WTC11 (cell line): ENCODE results near the gene NDUFB10.

Source experiments
- CTCF ChIP-seq: fragments of 200-600 bp; IDR thresholded peaks from 2 replicates; pipeline ENCODE4 v1.8.0; 2022; ENCODE audit warnings: antibody characterized with exemption
- E2F1 ChIP-seq: sonication (generic); formaldehyde crosslinking; IDR thresholded peaks from 2 replicates; pipeline ENCODE4 v1.8.0; 2022; ENCODE audit warnings: mild to moderate bottlenecking, missing genetic modification reagents
- E2F5 ChIP-seq: sonication (generic); formaldehyde crosslinking; IDR thresholded peaks from 2 replicates; pipeline ENCODE4 v1.8.1; 2022; ENCODE audit warnings: mild to moderate bottlenecking, moderate library complexity, missing genetic modification reagents
- KAT7 ChIP-seq: sonication (generic); formaldehyde crosslinking; IDR thresholded peaks from 2 replicates; pipeline ENCODE4 v1.8.1; 2023; ENCODE audit warnings: missing genetic modification reagents, mild to moderate bottlenecking, borderline replicate concordance
- MAX ChIP-seq: sonication (generic); formaldehyde crosslinking; IDR thresholded peaks from 2 replicates; pipeline ENCODE4 v1.8.0; 2022; ENCODE audit warnings: mild to moderate bottlenecking, missing genetic modification reagents
- SP1 ChIP-seq: sonication (generic); formaldehyde crosslinking; conservative IDR thresholded peaks from 2 replicates; pipeline ENCODE4 v1.8.1; 2022; ENCODE audit warnings: missing genetic modification reagents
- ZNF425 ChIP-seq: fragments of 250-450 bp; sonication (Bioruptor Pico); conservative IDR thresholded peaks from 2 replicates; pipeline ENCODE4 v1.9.0; 2021; ENCODE audit warnings: mild to moderate bottlenecking

GRCh38 chr16:1963806-1964505, 4.6 kb downstream of the NDUFB10 start:
- no peak for TF ChIP-seq CTCF
- TF ChIP-seq MAX (CRISPR knock-in tag), result no peak
- no peak; the same call in 1 of the 2 replicates for TF ChIP-seq ZNF425
- TF ChIP-seq SP1, result no peak
- no peak for TF ChIP-seq E2F5 (CRISPR knock-in tag)
- TF ChIP-seq KAT7, result no peak
- no peak for TF ChIP-seq E2F1 (CRISPR knock-in tag)
